GM18508 (cell line): ENCODE results near the gene TBC1D9.

Experiments
- ATAC-seq: cut with Tn5 transposase; IDR thresholded peaks from one replicate; pipeline ENCODE4 v1.9.1; 2021; ENCODE audit warnings: moderate number of reproducible peaks; ENCODE audit not compliant: insufficient read depth, unreplicated experiment

TBC1D9 gene

DNA sequence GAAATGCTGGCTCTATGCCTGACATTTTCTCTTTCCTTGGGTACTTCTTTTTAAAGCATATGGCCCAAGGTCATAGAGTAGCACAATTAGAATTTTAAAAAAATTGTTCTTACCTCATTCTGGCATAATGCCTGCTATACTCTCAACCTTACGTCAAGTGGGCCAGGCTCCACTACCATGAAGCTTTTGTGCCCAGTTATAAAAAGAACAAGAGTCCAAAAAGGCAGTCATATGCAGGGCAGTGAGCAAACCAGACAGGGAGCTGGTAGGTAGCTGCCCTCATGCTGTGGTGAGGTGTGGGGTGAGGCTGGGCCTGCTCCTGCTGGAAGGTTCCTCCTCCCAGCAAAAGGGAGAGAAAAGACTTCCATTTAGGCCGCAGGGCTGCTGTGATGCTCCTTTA lies 123.1 kb downstream of the TBC1D9 start:
- ATAC-seq: no peak

DNA sequence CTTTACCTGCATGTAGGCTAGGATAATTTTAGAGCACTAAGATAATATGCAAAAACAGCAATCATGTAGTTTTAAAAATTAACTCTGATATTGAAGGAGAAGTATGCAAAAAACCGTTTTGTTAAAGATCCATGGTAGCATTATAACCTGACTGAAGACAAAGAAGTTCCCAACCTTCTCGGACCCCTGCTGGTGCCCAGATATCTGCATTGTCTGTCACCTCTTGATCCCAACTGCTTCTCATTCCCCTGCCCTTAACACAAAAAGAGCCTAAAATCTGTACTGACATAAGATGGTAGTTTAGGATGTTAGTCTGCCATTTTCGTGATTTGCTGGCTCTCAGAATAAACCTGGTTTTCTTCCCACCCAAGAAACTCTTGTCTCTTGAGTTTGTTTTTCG lies 125.9 kb downstream of the TBC1D9 start:
- no peak for ATAC-seq

DNA sequence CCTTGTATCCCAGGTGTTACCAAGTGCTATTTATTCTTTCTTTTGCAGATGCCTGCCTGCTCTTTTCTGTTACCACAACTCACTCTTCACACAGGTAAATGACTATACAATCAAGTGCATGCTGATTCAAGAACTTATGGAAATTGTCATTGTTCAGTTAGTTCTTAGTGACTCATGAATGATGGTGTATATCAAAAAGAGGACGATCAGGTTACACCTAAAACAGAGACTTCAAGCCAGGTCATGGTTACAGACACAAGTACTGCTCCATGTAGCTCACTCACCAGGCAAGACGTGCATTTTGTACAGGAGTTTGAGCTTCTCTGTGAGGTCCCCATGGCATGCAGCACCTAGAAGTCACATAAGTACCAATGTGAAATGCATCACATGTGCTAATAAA lies 128.2 kb downstream of the TBC1D9 start:
- ATAC-seq: no peak

DNA sequence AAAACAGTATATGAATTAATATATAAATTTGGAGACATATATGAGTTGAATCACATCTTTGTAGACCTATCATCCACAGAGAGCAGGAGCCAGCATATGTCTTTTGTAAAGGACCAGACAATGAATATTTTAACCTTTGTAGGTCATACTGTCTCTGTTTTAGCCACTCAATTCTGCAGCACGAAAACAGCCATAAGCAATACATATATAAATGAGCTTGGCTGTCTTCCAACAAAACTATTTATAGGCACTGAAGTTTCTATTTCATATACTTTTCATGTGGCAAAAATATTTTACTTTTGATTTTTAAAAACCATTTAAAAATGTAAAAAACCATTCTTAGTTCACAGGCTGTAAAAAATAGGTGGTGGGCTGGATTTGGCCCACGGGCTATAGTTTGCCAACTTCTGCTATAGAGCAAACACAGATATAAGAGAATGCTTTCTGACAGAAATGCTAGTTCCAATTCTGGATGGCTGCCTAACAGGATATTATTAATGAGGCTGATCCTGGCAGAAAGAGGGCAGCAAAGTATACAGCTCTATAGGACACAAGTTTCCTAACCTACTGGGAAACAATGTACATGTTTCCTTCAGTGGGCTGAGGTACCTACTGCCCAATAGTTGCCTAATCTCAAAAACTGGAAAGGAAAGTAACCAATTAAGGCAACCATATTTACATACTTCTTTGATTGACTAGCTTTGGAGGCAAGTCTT lies 129.4 kb downstream of the TBC1D9 start:
- ATAC-seq: no peak

DNA sequence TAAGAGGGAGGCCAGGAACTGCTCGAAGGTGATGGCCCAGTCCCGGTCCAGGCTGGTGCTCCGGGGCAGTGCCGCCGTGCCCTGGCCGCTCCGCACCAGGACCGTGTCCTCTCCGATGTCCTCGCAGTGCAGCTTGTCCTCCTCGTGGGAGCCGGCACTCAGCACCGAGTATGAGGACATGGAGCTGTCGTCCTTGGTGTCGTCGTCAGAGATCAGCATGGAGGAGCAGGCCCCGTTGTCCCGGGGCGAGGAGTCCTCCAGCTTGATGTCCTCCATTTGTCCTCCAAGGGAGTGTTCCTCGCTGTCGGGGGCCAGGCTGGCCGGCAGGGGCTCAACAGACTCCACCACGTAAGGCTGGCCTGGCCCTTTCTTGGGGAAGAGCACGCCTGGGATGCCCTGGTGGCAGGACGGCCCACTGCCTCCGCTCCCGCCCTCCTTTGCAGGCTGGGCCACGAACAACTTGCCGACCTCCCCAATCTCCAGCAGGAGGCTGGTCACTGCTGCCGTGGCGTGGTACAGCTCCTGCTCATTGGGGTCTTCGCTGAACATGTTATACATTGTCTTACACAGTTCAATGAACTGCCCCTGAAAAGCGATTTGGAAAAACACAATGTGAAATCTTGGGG lies 133.7 kb downstream of the TBC1D9 start:
- no peak for ATAC-seq

DNA sequence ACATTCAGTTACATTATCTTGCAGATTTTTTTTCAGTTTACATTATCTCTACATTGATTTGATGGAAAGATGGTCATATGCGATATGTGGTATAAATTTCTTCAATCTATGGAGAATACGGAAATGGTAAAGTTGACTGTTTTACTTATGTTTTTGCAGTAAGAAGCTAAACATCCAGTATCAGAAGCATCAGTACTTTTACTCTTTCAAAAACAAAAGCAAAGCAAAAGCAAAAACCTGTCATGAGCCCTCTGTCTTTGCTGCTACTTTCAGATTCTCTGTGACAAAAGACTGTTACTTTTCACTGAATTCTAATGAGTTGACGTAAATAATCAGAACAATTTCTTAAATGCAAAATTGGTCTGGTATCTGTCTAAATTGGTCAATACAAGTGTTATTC lies 135.0 kb downstream of the TBC1D9 start:
- no peak for ATAC-seq

DNA sequence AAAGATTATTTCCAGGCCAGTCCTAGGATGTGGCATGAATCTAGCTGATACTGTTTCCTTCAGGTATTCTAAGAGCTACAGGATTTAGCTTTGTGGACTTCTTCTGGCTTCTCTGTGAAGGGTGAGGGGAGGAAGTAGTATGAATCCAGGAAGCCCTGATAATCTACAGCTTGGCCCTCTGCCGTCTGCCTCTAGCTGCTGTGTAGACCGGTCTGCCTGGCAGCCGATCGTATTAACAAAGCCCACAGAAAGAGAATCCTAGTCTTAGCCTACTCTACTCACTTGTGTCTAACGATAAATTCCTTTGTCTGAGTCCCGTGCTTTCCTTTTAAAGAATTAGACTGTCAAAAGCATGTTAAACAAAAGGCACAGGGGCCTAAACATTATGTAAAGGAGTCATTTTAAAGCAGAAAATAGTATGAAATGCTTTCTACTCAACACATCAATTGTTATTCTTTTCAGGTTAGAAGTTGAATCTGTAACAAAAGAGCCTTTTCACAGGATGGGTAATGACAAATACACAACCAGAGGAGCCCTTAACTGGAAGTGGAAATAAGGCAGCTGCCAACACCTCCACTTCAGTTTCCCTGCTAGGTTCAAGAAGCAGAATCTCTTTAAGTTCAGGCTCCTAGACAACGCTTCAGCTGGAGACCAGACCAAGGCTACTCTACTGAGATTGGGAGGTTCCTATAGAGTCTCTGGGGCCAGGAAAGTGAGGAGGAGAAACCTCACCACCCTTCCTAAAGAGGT lies 138.5 kb downstream of the TBC1D9 start:
- no peak for ATAC-seq

DNA sequence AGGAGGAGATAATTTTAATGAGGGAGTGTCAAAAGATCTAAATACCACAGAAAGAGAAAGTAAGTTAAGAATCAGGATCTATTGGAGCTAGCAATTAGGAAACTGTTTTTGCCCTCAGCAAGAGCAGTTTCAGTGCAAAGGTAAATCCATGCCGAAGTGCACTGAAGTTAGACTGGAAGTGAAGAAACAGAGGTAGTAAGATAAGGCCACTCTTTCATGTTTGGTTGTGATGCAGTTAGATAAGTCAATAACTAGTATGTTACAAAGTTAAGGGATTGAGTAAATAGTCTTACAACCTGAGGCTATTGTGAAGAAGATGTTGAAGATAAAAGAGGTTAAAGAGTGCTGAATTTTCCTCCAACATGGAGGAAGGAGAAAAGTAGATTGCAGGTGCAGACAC lies 140.7 kb downstream of the TBC1D9 start:
- no peak for ATAC-seq

DNA sequence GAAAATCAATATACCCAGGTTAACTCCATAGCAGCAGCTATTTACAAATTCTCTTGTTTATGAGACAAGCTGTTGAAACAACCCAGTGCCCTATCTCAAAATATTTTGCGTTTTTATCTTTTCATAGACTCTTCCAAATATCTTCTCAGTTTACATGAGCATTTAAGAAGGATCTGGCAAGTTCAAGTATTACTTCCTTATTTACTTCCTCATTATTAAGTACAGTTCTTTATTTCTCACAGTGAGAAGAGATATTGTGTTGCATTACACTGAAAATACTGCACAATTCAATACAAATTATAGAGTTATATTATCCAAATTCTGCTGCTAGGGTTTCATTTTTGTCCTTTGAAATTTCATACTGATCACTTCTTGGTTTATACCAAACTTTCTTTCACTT lies 143.8 kb downstream of the TBC1D9 start:
- ATAC-seq: no peak

DNA sequence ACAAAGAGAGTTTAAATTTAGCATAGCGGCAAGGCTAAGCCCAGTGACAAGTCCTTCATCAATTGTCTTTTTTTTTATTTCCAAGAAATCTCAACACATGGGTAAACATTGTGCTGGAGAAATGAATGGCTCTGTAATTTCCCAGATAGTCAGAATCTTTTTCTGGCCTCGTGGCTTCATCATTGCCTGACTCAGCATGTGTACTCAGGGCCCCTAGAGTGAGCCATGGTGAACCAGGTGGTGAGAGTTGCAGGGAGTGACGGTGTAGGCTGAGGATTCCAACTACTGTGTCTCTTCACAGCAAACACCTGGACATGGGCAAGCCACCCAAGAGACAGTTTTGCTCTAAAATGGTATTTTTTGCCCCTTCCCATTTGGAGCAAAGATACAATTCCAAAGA lies 144.3 kb downstream of the TBC1D9 start:
- no peak for ATAC-seq

DNA sequence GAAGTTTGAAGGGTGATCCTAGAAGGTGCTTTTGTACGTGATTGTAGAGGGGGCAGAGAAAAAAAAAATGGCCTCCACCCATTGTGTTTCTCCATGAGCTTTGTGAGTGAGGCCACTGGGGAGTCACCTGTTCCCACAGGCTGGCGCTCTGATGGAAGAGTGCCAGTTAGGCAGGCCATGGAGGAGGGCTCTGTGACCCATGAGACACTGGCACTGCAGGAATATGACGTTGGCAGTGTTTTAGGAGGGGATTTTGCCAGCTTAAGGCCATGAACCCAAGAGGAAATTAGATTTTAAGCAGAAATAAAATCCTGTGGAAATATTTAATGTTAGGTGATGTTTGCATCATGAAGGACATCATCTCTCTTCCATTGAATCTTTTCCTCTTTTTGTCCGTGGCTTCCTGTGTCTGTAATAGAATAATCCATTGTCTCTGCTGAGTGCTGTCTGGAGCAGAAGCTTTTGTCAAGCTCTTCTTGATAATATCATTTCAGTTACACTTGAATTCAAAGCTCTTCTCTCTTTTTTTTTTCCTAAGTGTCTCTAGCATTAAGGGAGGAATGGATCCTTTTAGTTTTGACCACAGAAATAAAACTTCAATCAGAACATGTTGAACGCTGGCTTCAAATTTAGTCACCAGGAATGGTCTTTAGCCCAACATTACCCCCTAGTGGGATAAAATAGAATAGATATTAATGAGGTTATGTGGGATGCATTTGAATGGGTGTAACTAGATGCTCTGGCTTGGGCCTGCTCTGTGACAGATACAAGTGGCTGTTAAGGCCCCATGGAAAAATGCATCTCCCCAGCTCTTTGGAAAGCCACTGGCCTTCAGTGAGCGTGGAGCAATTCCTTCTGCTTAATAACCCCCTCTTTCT lies 146.4 kb downstream of the TBC1D9 start:
- peak; percentile 85 for ATAC-seq

DNA sequence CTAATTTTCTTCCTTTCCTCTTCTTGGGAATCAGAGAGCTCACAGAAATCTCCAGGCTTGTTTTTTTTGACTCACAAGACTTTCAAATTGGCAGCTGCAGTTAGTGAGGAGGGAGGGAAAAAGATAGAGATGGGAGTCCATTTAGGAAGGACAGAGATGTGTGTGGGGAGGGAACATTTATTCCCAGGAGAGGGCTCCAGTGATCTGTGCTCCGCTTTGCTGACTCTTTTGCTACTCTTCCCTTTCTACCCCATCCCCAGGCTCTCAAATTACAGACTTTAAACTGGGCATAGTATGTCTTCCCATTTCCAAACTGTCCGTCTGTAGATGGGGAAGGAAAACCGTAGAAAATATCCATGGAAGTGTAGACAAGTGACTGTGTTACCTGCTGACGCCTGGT lies 148.3 kb downstream of the TBC1D9 start:
- no peak for ATAC-seq

DNA sequence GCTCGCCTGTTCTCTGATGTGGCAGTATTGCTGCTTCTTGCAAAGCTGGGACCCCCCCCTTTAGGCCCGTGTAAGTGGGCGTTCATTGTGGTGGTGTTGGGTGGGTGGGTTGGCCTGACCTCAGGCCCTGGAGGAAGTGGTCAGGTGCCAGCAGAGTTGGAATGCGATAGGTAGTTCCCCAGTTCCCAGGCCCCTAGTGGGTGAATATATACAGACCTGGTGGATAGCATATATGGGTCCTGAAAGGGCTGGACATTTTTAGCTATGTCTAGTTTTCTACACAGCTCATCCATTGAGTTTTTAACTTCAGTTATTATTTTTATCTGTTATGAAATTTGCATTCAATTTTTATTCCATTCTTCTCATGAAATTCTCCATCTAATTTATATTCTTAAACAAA lies 151.6 kb downstream of the TBC1D9 start:
- ATAC-seq: no peak

DNA sequence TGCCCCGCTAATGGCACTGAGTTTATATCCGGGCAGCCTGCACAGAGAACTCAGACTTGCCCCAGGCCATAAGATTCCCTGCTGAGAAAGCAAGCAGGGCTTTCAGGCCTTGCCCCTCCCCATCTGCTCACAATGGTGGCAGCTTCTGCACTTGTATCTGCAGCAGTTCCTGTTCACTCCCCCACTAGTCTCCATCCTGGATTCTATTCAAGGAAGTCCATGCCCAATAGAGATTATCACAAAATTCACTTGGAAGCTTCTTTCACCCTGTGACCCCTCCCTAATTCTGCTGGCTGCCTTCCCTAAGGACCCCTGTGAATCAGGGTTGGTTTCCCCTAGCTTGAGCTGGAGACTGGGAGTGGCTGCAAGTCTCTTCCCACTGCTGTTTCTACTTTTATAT lies 152.9 kb downstream of the TBC1D9 start:
- ATAC-seq: no peak

DNA sequence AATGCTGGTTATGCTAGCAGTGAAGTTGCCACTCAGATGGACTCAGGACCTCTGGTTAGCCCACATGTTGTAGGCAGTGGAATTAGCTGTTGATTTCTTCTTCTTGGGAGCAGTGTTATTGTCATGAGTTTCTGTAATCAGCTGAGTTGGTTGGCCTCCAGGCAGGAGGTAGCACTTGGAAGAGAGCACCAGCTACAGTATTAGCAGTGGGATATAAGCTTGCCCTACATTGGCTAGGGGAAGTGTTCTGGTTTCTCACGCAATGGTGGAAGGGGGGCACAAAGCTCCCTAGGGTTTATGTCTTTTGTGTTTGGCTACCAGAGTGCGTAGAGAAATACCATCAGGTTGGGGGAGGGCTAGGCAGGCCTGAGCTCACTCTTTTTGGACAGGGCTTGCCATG lies 153.5 kb downstream of the TBC1D9 start:
- no peak for ATAC-seq

DNA sequence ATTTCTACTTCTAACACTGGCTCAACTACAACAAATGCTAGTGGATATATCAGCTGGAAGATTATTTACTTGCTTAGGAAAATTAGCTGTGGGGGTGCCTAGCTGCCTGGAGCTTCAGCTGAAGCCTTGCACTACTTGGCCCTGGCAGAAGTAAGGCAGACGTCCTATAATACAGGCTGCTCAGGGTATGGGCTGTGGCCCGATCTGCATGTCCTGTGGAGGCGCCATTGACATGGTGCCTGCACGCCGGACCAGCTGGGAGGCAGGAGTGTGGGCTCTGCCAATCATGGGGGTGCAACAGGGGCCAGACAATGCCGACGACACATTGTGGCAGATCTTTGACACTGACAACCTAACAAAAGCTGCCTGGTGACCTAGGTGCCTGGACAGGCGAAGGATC lies 155.8 kb downstream of the TBC1D9 start:
- ATAC-seq: no peak

DNA sequence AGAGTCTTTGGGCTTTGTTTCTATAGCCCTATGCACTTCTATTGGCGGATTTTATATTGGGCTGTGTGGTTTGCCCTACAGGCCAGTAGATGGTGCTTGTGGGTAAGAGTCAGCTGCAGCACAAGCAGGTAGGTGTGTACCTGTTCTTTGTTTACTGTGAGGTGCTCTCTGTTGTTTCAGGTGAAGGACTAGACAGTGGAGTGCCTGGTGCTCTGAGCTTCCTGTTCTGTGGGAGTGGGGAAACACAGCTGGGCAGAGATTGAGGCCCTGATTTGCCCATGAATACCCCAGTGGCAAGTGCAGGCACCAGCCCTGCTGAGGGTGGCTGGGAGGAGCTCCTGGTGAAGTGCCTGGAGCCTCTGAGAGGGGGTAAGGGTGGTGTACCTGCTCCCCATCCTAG lies 161.1 kb downstream of the TBC1D9 start:
- no peak for ATAC-seq

DNA sequence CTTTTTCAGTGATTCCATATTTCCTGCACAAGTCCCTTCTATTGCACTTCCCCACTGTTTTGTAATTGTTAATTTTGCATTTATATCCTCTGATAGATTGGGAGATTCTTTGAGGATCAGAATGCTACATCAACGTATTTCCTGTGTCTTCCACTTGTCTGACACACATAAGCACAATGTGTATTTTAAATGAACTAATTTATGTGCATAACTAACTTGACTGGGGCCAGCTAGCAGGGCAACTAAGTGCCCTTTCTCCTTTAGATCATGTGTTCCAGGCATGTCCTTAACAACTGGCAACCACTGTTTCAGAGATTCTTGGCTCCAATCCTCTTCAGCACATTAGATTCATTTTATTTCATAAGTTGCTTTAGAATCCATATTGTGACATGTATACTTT lies 171.7 kb downstream of the TBC1D9 start:
- ATAC-seq: no peak

DNA sequence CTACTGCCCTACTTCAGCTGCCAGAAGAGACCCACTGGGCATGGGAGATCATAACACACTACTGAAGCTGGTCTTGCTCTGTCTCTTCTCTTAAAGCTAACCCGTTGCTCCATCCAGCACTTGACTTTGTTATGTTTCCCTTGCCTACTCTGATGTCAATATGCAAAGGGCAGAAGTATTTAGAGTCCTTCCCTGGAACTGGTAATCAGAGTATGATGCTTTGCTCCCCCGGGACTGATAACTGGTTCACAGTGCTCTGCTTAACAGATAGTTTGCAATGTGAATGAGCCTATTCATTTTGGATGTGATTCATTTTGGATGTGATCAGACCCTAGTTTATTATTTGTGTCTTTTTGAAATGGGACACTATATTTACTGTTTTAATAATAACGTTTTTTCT lies 175.1 kb downstream of the TBC1D9 start:
- ATAC-seq: no peak

DNA sequence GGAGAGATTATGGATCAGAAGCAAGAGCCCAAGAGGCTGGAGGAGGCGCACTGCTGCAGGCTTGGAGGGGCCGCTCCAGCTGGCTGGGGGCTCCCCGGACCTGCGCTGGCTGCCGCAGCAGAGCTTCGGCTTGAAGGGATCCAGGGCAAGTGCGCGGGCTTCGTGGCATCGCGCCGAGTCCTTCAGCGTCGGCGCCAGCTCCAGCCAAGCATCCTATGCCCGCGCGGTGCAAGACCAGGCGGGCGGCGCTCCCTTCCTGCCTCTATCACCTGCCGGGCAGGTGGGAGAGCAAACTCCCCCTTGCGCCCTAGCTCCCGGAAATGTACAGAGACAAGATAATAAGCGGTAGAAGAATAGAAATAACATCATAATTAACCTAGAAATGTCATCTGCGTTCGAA lies 176.9 kb downstream of the TBC1D9 start:
- no peak for ATAC-seq

DNA sequence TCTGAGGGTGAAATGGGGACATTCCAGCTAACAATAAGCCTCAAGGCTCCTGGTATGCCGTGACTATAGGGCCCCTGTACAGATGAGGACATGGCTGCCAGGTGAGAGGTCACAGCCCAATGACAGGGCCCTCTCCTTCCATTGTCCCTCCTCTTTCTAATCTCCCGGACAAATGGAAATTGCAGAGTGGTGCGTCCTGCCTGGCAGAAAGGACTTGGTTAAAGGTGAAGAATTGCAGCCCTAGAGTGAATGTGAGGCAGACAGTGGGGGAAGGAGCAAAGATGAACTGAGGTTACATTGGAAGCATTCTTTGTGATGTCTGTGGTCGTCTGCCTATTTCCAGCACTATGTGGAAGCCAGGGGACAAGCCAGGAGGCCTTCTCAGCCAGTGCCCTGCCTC lies 180.7 kb downstream of the TBC1D9 start:
- no peak for ATAC-seq
